ENCODE results near the gene RNF125.

The RNF125 gene

DNA sequence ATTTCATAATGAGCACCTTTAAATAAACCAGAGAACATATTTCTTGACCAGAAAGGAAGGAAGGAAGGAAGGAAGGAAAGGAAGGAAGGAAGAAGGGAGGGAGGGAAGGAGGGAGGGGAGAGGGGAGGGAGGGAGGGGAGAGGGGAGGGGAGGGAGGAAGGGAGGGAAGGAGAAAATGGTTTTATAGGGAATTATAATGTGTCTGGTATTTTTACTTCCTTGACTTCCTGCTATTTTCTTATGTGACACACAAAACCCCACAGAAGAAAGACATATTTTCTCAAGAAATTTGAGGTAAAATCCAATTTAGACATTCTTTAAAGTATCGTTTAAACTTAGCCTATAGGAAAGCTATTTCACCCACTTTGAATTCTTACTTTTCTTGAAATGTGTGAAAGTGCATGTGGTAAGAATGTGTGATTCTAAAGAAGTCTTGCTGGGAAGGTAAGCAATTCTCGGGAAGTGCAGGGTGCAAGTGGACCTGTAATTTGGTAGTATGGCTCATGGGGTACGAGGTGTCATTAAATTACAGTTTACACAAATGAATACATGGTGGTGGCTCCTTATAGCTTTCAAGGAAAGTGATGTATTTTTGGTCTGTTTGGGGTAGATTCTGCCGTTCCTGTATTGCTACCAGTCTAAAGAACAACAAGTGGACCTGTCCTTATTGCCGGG lies 18.0 kb downstream of the RNF125 start:
- TF ChIP-seq ZNF701 (tag by site-specific recombination; IDR thresholded peaks at IDR 0.05) (no peak), ZFP69B (tag by site-specific recombination; IDR thresholded peaks at IDR 0.05) (no peak), ZNF366 (tag by site-specific recombination; conservative IDR thresholded peaks at IDR 0.05) (no peak), GFI1B (tag by site-specific recombination; IDR thresholded peaks at IDR 0.05) (no peak), ZNF311 (tag by site-specific recombination; IDR thresholded peaks at IDR 0.05; ENCODE audit: borderline replicate concordance) (no peak)
- TF ChIP-seq, protein P1, sequence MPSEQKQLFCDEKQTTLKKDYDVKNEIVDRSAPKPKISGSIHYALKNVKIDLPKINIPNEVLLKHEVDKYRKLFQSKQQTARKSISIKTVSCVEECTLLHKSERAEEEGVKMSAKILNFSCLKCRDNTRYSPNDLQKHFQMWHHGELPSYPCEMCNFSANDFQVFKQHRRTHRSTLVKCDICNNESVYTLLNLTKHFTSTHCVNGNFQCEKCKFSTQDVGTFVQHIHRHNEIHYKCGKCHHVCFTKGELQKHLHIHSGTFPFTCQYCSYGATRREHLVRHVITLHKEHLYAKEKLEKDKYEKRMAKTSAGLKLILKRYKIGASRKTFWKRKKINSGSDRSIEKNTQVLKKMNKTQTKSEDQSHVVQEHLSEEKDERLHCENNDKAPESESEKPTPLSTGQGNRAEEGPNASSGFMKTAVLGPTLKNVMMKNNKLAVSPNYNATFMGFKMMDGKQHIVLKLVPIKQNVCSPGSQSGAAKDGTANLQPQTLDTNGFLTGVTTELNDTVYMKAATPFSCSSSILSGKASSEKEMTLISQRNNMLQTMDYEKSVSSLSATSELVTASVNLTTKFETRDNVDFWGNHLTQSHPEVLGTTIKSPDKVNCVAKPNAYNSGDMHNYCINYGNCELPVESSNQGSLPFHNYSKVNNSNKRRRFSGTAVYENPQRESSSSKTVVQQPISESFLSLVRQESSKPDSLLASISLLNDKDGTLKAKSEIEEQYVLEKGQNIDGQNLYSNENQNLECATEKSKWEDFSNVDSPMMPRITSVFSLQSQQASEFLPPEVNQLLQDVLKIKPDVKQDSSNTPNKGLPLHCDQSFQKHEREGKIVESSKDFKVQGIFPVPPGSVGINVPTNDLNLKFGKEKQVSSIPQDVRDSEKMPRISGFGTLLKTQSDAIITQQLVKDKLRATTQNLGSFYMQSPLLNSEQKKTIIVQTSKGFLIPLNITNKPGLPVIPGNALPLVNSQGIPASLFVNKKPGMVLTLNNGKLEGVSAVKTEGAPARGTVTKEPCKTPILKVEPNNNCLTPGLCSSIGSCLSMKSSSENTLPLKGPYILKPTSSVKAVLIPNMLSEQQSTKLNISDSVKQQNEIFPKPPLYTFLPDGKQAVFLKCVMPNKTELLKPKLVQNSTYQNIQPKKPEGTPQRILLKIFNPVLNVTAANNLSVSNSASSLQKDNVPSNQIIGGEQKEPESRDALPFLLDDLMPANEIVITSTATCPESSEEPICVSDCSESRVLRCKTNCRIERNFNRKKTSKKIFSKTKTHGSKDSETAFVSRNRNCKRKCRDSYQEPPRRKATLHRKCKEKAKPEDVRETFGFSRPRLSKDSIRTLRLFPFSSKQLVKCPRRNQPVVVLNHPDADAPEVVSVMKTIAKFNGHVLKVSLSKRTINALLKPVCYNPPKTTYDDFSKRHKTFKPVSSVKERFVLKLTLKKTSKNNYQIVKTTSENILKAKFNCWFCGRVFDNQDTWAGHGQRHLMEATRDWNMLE (tag by site-specific recombination; conservative IDR thresholded peaks at IDR 0.05; ENCODE audit: low read depth) = no peak
- Histone ChIP-seq H3K9me3 (ENCODE audit: control insufficient read depth, insufficient read depth, low read depth, low read length) (no peaks in the 10 kb centered on the region), H3K36me3 (ENCODE audit: control insufficient read depth in 2 of 2, insufficient read depth in 1 of 2, low read length in 2 of 2) (peaks cover 0 to 14% of the 10 kb centered on the region in 2 experiments; a peak in 2 of 3 replicates), H3K4me3 (ENCODE audit: low read depth, low read length) (no peak overlapping the region), H3K27ac (ENCODE audit: extremely low read depth, low read depth, low read length) (no peak overlapping the region), H3K4me1 (ENCODE audit: control insufficient read depth, insufficient read depth, low read length) (no peaks in the 10 kb centered on the region)
- POLR2A ChIA-PET = no interaction called here
- CTCF ChIA-PET = interaction anchor here (0.6 kb wide), 1 partner anchor 94 kb away, joined by 3 read pairs; no protein-coding TSS in a partner anchor

- POLR2A ChIA-PET = interaction anchor here (0.7 to 1.5 kb wide), 3 partner anchors 19 to 102 kb away, joined by 4 to 6 read pairs (median 6); partner anchors contain the start of gene RNF125
- H3K27ac ChIP-seq (ENCODE audit: extremely low read depth, low read depth, low read length) = no peak overlapping the region
- H3K4me3 ChIP-seq (ENCODE audit: low read depth, low read length) = no peak overlapping the region
- no peaks in the 10 kb centered on the region for H3K9me3 ChIP-seq (ENCODE audit: control insufficient read depth, insufficient read depth, low read depth, low read length)
- CTCF ChIA-PET = interaction anchor here (0.7 kb wide), 1 partner anchor 12 kb away, joined by 3 read pairs; no protein-coding TSS in a partner anchor
- peaks cover 0 to 14% of the 10 kb centered on the region in 2 experiments; a peak in 2 of 3 replicates for H3K36me3 ChIP-seq (ENCODE audit: control insufficient read depth in 2 of 2, insufficient read depth in 1 of 2, low read length in 2 of 2)
- no peaks in the 10 kb centered on the region for H3K4me1 ChIP-seq (ENCODE audit: control insufficient read depth, insufficient read depth, low read length)
- TF ChIP-seq ZXDB (tag by site-specific recombination; IDR thresholded peaks at IDR 0.05) (no peak), ZNF501 (tag by site-specific recombination; IDR thresholded peaks at IDR 0.05) (no peak), ZNF561 (tag by site-specific recombination; IDR thresholded peaks at IDR 0.05; ENCODE audit: borderline replicate concordance) (no peak), ZNF311 (tag by site-specific recombination; IDR thresholded peaks at IDR 0.05; ENCODE audit: borderline replicate concordance) (no peak), ZBTB48 (tag by site-specific recombination; IDR thresholded peaks at IDR 0.05) (no peak), AEBP2 (tag by site-specific recombination; IDR thresholded peaks at IDR 0.05; ENCODE audit: borderline replicate concordance) (no peak), GLI2 (tag by site-specific recombination; IDR thresholded peaks at IDR 0.05; ENCODE audit: borderline replicate concordance, low read depth) (no peak), ZNF610 (tag by site-specific recombination; IDR thresholded peaks at IDR 0.05; ENCODE audit: borderline replicate concordance) (no peak)
- TF ChIP-seq, protein P2, sequence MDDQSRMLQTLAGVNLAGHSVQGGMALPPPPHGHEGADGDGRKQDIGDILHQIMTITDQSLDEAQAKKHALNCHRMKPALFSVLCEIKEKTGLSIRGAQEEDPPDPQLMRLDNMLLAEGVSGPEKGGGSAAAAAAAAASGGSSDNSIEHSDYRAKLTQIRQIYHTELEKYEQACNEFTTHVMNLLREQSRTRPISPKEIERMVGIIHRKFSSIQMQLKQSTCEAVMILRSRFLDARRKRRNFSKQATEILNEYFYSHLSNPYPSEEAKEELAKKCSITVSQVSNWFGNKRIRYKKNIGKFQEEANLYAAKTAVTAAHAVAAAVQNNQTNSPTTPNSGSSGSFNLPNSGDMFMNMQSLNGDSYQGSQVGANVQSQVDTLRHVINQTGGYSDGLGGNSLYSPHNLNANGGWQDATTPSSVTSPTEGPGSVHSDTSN (CRISPR knock-in tag; IDR thresholded peaks at IDR 0.05) = no peak
These were observed 19.0 kb downstream of the RNF125 start for GRCh38 chr18:32037616-32038015.

All from HEK293 (cell line).